ENCODE results near the gene SAMD8. TPM values are rescaled to one million over a fixed set of nuclear protein-coding genes. Genes with fewer than 3 reads are reported as not detected.

The SAMD8 gene
- total and polyA plus RNA-seq, 12 donors: 5.7 to 48.7 (median 29.1) TPM

DNA sequence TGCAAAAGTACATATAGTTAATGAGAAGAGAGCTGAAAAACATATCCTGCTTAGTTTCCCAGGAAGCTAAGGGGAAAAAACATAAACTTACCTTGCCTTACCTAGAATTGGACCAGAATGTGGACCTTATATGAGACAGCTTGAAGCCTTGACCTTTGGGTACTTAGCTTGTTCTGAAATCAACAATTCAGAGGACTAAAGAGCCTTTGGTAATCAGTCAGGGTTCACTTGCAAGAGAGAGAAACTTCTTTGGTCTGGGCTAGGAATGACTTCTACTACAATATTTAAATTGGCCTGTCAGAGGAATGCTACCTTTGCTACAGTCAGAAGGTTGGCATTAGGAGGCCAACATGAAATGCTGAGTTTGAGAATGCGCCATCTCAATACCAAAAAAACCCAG lies 24.9 kb downstream of the SAMD8 start:
- no peaks in the 10 kb centered on the region for H3K9me3 ChIP-seq (replicated peaks in 1 of 3)
- H3K27ac ChIP-seq: no peak overlapping the region
- H3K36me3 ChIP-seq (replicated peaks in 1 of 2): no peaks in the 10 kb centered on the region
- H3K4me3 ChIP-seq: no peak overlapping the region
- intact Hi-C loops (cut with DNase I): no loop called here
- TF ChIP-seq POLR2A (IDR thresholded peaks at IDR 0.05): no peak
- TF ChIP-seq, protein P1, sequence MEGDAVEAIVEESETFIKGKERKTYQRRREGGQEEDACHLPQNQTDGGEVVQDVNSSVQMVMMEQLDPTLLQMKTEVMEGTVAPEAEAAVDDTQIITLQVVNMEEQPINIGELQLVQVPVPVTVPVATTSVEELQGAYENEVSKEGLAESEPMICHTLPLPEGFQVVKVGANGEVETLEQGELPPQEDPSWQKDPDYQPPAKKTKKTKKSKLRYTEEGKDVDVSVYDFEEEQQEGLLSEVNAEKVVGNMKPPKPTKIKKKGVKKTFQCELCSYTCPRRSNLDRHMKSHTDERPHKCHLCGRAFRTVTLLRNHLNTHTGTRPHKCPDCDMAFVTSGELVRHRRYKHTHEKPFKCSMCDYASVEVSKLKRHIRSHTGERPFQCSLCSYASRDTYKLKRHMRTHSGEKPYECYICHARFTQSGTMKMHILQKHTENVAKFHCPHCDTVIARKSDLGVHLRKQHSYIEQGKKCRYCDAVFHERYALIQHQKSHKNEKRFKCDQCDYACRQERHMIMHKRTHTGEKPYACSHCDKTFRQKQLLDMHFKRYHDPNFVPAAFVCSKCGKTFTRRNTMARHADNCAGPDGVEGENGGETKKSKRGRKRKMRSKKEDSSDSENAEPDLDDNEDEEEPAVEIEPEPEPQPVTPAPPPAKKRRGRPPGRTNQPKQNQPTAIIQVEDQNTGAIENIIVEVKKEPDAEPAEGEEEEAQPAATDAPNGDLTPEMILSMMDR (IDR thresholded peaks at IDR 0.05): no peak
- peaks cover 6 to 37% of the 10 kb centered on the region in 2 donors for H3K4me1 ChIP-seq (replicated peaks in 1 of 2)
- no peak for DNase-seq
- no peaks in the 10 kb centered on the region for H3K27me3 ChIP-seq
- 94 to 100% (median 97%) methylated on average over 1 of the region's 1 CpG for WGBS, 4 donors

DNA sequence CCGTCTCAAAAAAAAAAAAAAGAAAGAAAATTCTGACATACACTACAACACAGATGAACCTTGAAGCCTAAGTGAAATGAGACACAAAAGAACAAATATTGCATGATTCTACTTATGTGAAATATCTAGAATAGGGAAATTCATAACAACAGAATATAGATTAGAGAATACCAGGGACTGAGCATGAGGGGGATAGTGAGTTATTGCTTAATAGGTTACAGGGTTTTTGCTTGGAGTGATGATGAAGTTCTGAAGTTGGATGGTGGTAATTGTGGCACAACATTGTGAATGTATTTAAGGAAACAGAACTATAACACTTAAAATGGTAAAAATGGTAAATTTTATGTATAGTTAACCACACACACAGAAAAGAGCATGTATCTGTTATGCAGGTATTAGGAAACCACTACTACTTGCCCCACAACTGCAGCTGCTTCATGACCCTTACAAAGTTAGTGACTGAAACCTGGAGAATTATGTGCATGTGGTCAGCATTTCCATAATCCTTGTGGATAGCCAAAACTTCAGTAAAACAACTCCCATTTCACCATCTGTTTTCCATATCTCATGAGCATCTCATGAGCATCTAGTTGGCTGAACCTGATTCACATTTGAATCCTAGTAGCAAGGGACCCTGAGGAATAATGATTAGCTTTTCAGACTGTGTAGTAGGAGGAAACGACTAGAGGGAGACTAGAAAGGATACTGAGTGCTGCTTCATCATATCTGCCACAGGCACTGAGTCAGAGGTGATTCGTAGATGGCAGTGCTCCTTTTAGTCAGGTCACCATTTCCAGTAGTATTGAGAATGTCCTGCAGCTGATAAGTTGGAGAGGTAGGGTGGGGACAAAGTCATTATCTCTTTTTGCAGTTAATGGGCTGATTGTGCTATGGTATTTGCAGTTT lies 26.3 kb downstream of the SAMD8 start:
- H3K4me1 ChIP-seq (replicated peaks in 1 of 2): peaks cover 6 to 28% of the 10 kb centered on the region in 2 donors
- intact Hi-C loops (cut with DNase I): no loop called here
- H3K27ac ChIP-seq: peak overlapping the region in 2 of 5 donors; percentile 14 to 20
- DNase-seq: peak in 1 of 7 donors; percentile 26
- TF ChIP-seq POLR2A (IDR thresholded peaks at IDR 0.05): no peak
- no peaks in the 10 kb centered on the region for H3K27me3 ChIP-seq
- H3K4me3 ChIP-seq: no peak overlapping the region
- H3K9me3 ChIP-seq (replicated peaks in 1 of 3): no peaks in the 10 kb centered on the region
- WGBS, 4 donors: 37 to 44% (median 40%) methylated on average over 3 of the region's 3 CpGs
- H3K36me3 ChIP-seq (replicated peaks in 1 of 2): no peaks in the 10 kb centered on the region

DNA sequence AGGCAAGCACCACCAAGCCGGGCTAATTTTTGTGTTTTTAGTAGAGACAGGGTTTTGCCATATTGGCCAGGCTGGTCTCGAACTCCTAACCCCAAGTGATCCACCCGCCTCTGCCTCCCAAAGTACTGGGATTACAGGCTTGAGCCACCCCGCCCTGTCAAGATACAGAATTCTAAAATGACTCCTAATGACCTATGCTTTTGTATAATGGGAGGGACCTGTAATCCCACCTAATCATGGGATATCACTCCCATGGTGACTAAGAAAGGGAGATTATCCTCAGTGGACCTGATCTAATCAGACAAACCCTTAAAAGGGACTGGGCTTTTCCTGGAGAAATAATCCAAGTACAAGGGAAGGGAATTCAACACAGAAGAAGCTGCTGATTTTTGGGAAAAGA lies 28.8 kb downstream of the SAMD8 start:
- TF ChIP-seq, protein P1 (IDR thresholded peaks at IDR 0.05): no peak
- TF ChIP-seq POLR2A (IDR thresholded peaks at IDR 0.05): no peak
- WGBS, 4 donors: 96 to 100% (median 98%) methylated on average over 4 of the region's 4 CpGs
- Histone ChIP-seq H3K27ac (no peak overlapping the region), H3K4me3 (no peak overlapping the region), H3K9me3 (replicated peaks in 1 of 3) (no peaks in the 10 kb centered on the region), H3K27me3 (no peaks in the 10 kb centered on the region), H3K36me3 (replicated peaks in 1 of 2) (no peaks in the 10 kb centered on the region), H3K4me1 (replicated peaks in 1 of 2) (peaks cover 14 to 50% of the 10 kb centered on the region in 2 donors)
- DNase-seq: no peak
- intact Hi-C loops (cut with DNase I): no loop called here

DNA sequence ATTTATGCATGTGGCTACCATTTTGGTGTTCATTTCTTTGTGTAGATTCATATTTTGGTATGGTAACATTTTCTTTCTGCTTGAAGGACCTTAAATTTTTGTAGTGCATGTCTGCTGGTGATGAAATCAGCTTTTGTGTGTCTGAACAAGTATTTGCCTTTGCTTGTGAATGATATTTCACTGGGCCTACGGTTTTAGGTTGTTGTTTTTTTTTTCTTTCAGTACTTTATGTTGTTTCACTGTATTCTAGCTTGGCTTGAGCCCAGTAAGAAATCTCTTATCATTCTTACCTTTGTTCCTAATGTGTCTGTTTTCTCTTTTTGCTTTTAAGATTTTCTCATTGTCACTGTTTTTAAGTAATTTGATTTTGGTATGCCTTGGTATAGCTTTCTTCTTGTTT lies 31.9 kb downstream of the SAMD8 start:
- Histone ChIP-seq H3K36me3 (replicated peaks in 1 of 2) (no peaks in the 10 kb centered on the region), H3K27ac (peak overlapping the region in 2 of 5 donors; percentile 18 to 27), H3K4me3 (no peak overlapping the region), H3K4me1 (replicated peaks in 1 of 2) (peaks cover 8 to 34% of the 10 kb centered on the region in 2 donors), H3K27me3 (no peaks in the 10 kb centered on the region), H3K9me3 (replicated peaks in 1 of 3) (no peaks in the 10 kb centered on the region)
- DNase-seq: no peak
- WGBS, 4 donors: 32 to 50% (median 39%) methylated on average over 1 of the region's 1 CpG
- intact Hi-C loops (cut with DNase I): no loop called here
- TF ChIP-seq, protein P1 (IDR thresholded peaks at IDR 0.05): no peak
